ENCODE data around the gene ZNF444. TPM values are rescaled to one million over a fixed set of nuclear protein-coding genes. Genes with fewer than 3 reads are reported as not detected.

The ZNF444 gene
- total RNA-seq, 1 experiment from 2014 or later, result 84.0 TPM

DNA sequence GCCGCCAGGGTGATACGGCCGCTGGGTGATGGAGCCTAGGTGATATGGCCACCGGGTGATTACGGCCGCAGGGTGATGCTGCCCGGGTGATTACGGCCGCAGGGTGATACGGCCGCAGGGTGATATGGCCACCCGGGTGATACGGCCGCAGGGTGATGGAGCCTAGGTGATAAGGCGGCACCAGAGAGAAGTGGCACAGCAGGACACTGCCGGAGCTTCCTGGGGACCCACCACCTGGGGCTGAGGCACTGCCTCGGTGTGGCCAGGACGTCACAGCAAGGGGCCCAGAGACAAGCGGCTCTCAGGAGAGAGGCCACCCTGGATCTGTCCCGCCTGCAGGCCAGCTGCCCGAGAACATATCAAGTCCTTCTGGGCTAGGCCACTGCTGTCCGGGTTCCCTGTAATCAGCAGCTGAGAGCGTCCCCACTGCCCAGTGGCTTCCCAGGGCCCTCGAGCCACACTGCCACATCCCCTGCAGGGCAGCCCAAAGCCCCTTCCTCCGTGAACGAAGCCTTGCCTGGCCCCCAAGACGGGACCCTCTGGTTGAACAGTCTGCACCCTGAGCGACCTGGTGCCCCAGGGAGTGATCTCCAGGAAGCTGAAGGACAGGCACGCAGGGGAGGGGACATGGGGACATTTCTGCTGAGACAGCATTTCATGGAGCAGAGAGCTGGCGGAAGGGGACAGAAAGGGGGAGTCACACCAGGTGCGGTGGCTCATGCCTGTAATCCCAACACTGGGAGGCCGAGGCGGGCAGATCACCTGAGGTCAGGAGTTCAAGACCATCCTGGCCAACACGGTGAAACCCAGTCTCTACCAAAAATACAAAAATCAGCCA lies 42.1 kb upstream of the ZNF444 start:
- TF ChIP-seq, protein P1, sequence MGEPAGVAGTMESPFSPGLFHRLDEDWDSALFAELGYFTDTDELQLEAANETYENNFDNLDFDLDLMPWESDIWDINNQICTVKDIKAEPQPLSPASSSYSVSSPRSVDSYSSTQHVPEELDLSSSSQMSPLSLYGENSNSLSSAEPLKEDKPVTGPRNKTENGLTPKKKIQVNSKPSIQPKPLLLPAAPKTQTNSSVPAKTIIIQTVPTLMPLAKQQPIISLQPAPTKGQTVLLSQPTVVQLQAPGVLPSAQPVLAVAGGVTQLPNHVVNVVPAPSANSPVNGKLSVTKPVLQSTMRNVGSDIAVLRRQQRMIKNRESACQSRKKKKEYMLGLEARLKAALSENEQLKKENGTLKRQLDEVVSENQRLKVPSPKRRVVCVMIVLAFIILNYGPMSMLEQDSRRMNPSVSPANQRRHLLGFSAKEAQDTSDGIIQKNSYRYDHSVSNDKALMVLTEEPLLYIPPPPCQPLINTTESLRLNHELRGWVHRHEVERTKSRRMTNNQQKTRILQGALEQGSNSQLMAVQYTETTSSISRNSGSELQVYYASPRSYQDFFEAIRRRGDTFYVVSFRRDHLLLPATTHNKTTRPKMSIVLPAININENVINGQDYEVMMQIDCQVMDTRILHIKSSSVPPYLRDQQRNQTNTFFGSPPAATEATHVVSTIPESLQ (CRISPR knock-in tag; IDR thresholded peaks at IDR 0.05), result no peak
- TF ChIP-seq, protein P2, sequence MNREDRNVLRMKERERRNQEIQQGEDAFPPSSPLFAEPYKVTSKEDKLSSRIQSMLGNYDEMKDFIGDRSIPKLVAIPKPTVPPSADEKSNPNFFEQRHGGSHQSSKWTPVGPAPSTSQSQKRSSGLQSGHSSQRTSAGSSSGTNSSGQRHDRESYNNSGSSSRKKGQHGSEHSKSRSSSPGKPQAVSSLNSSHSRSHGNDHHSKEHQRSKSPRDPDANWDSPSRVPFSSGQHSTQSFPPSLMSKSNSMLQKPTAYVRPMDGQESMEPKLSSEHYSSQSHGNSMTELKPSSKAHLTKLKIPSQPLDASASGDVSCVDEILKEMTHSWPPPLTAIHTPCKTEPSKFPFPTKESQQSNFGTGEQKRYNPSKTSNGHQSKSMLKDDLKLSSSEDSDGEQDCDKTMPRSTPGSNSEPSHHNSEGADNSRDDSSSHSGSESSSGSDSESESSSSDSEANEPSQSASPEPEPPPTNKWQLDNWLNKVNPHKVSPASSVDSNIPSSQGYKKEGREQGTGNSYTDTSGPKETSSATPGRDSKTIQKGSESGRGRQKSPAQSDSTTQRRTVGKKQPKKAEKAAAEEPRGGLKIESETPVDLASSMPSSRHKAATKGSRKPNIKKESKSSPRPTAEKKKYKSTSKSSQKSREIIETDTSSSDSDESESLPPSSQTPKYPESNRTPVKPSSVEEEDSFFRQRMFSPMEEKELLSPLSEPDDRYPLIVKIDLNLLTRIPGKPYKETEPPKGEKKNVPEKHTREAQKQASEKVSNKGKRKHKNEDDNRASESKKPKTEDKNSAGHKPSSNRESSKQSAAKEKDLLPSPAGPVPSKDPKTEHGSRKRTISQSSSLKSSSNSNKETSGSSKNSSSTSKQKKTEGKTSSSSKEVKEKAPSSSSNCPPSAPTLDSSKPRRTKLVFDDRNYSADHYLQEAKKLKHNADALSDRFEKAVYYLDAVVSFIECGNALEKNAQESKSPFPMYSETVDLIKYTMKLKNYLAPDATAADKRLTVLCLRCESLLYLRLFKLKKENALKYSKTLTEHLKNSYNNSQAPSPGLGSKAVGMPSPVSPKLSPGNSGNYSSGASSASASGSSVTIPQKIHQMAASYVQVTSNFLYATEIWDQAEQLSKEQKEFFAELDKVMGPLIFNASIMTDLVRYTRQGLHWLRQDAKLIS (CRISPR knock-in tag; IDR thresholded peaks at IDR 0.05; ENCODE audit: borderline replicate concordance), result no peak
- TF ChIP-seq, protein P3, sequence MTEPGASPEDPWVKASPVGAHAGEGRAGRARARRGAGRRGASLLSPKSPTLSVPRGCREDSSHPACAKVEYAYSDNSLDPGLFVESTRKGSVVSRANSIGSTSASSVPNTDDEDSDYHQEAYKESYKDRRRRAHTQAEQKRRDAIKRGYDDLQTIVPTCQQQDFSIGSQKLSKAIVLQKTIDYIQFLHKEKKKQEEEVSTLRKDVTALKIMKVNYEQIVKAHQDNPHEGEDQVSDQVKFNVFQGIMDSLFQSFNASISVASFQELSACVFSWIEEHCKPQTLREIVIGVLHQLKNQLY (CRISPR knock-in tag; IDR thresholded peaks at IDR 0.05), result no peak
- TF ChIP-seq CBFB (CRISPR knock-in tag; IDR thresholded peaks at IDR 0.05; ENCODE audit: low read depth) (no peak), SOX15 (CRISPR knock-in tag; IDR thresholded peaks at IDR 0.05) (no peak), GRHL2 (CRISPR knock-in tag; IDR thresholded peaks at IDR 0.05; ENCODE audit: insufficient replicate concordance, severe bottlenecking) (no peak), HMGA2 (CRISPR knock-in tag; IDR thresholded peaks at IDR 0.05) (no peak), NR1H2 (CRISPR knock-in tag; IDR thresholded peaks at IDR 0.05) (no peak)
- TF ChIP-seq, protein P4, sequence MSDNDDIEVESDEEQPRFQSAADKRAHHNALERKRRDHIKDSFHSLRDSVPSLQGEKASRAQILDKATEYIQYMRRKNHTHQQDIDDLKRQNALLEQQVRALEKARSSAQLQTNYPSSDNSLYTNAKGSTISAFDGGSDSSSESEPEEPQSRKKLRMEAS (CRISPR knock-in tag; IDR thresholded peaks at IDR 0.05), result no peak
- TF ChIP-seq, protein P5, sequence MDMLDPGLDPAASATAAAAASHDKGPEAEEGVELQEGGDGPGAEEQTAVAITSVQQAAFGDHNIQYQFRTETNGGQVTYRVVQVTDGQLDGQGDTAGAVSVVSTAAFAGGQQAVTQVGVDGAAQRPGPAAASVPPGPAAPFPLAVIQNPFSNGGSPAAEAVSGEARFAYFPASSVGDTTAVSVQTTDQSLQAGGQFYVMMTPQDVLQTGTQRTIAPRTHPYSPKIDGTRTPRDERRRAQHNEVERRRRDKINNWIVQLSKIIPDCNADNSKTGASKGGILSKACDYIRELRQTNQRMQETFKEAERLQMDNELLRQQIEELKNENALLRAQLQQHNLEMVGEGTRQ (CRISPR knock-in tag; IDR thresholded peaks at IDR 0.05), result no peak
- TF ChIP-seq, protein P6, sequence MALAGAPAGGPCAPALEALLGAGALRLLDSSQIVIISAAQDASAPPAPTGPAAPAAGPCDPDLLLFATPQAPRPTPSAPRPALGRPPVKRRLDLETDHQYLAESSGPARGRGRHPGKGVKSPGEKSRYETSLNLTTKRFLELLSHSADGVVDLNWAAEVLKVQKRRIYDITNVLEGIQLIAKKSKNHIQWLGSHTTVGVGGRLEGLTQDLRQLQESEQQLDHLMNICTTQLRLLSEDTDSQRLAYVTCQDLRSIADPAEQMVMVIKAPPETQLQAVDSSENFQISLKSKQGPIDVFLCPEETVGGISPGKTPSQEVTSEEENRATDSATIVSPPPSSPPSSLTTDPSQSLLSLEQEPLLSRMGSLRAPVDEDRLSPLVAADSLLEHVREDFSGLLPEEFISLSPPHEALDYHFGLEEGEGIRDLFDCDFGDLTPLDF (CRISPR knock-in tag; IDR thresholded peaks at IDR 0.05), result no peak
- TF ChIP-seq, protein P7, sequence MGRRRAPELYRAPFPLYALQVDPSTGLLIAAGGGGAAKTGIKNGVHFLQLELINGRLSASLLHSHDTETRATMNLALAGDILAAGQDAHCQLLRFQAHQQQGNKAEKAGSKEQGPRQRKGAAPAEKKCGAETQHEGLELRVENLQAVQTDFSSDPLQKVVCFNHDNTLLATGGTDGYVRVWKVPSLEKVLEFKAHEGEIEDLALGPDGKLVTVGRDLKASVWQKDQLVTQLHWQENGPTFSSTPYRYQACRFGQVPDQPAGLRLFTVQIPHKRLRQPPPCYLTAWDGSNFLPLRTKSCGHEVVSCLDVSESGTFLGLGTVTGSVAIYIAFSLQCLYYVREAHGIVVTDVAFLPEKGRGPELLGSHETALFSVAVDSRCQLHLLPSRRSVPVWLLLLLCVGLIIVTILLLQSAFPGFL (CRISPR knock-in tag; IDR thresholded peaks at IDR 0.05; ENCODE audit: borderline replicate concordance), result no peak
- TF ChIP-seq, protein P8, sequence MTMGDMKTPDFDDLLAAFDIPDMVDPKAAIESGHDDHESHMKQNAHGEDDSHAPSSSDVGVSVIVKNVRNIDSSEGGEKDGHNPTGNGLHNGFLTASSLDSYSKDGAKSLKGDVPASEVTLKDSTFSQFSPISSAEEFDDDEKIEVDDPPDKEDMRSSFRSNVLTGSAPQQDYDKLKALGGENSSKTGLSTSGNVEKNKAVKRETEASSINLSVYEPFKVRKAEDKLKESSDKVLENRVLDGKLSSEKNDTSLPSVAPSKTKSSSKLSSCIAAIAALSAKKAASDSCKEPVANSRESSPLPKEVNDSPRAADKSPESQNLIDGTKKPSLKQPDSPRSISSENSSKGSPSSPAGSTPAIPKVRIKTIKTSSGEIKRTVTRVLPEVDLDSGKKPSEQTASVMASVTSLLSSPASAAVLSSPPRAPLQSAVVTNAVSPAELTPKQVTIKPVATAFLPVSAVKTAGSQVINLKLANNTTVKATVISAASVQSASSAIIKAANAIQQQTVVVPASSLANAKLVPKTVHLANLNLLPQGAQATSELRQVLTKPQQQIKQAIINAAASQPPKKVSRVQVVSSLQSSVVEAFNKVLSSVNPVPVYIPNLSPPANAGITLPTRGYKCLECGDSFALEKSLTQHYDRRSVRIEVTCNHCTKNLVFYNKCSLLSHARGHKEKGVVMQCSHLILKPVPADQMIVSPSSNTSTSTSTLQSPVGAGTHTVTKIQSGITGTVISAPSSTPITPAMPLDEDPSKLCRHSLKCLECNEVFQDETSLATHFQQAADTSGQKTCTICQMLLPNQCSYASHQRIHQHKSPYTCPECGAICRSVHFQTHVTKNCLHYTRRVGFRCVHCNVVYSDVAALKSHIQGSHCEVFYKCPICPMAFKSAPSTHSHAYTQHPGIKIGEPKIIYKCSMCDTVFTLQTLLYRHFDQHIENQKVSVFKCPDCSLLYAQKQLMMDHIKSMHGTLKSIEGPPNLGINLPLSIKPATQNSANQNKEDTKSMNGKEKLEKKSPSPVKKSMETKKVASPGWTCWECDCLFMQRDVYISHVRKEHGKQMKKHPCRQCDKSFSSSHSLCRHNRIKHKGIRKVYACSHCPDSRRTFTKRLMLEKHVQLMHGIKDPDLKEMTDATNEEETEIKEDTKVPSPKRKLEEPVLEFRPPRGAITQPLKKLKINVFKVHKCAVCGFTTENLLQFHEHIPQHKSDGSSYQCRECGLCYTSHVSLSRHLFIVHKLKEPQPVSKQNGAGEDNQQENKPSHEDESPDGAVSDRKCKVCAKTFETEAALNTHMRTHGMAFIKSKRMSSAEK (CRISPR knock-in tag; IDR thresholded peaks at IDR 0.05; ENCODE audit: borderline replicate concordance), result no peak
- Mint-ChIP-seq H3K4me1 (no peaks in the 10 kb centered on the region), H3K9me3 (no peaks in the 10 kb centered on the region), H3K27ac (no peak overlapping the region), H3K4me3 (no peak overlapping the region), H3K27me3 (ENCODE audit: low read depth) (no peaks in the 10 kb centered on the region), H3K36me3 (peaks cover 32% of the 10 kb centered on the region)
- POLR2A ChIA-PET, result no interaction called here
- CTCF ChIA-PET, result interaction anchor here (1.2 kb wide), 1 partner anchor 33 kb away, joined by 3 read pairs; no protein-coding TSS in a partner anchor
- ATAC-seq, result no peak
- DNase-seq (ENCODE audit: low spot score), result no peak
